Fibroblast of lung (primary cell): ENCODE data around the gene STK32B. TPM values are rescaled to one million over a fixed set of nuclear protein-coding genes. Genes with fewer than 3 reads are reported as not detected.

ENCODE experiments used
- DNase-seq, 2 donors: peaks; one replicate each; pipeline versions ENCODE4 v3.0.0 to v3.0.0-alpha.2; 2010; ENCODE audit warnings: low read depth in 2 of 2
- H2AFZ ChIP-seq: 2 replicates; pipeline ENCODE4 v1.5.1; 2012; ENCODE audit warnings: low read length, control low read depth, inconsistent platforms
- H3K27ac ChIP-seq: 2 replicates; pipeline ENCODE4 v1.5.1; 2011; ENCODE audit warnings: low read length, control low read depth; ENCODE audit not compliant: insufficient read depth
- H3K27me3 ChIP-seq: 2 replicates; pipeline ENCODE4 v1.5.1; 2011; ENCODE audit warnings: mild to moderate bottlenecking, low read length; ENCODE audit not compliant: control insufficient read depth, insufficient read depth
- H3K36me3 ChIP-seq: 2 replicates; pipeline ENCODE4 v1.5.1; 2011; ENCODE audit warnings: low read length; ENCODE audit not compliant: control insufficient read depth, insufficient read depth
- H3K4me1 ChIP-seq: 2 replicates; pipeline ENCODE4 v1.5.1; 2011; ENCODE audit warnings: low read length; ENCODE audit not compliant: control insufficient read depth, insufficient read depth; ENCODE audit errors: extremely low read depth
- H3K4me2 ChIP-seq: 2 replicates; pipeline ENCODE4 v1.5.1; 2011; ENCODE audit warnings: low read length, control low read depth; ENCODE audit not compliant: insufficient read depth; ENCODE audit errors: extremely low read depth
- H3K4me3 ChIP-seq, 4 experiments: fragments of 200-600 bp in 1 of 4; sonication (generic) in 1 of 4; replicated peaks in 1 of 4; 2 replicates each; pipeline ENCODE4 v1.5.1; 2011 to 2016; ENCODE audit warnings: low read length in 4 of 4, low read depth in 3 of 4, mild to moderate bottlenecking in 3 of 4, control low read depth in 2 of 4, inconsistent platforms in 1 of 4, mixed read lengths in 1 of 4; ENCODE audit not compliant: insufficient read depth in 1 of 4; ENCODE audit errors: control extremely low read depth in 1 of 4
- H3K79me2 ChIP-seq: 2 replicates; pipeline ENCODE4 v1.5.1; 2012; ENCODE audit warnings: mild to moderate bottlenecking, low read length, inconsistent platforms; ENCODE audit not compliant: control insufficient read depth, insufficient read depth
- H3K9ac ChIP-seq: 2 replicates; pipeline ENCODE4 v1.5.1; 2011; ENCODE audit warnings: mild to moderate bottlenecking, low read length, control low read depth; ENCODE audit not compliant: insufficient read depth
- H3K9me3 ChIP-seq: 2 replicates; pipeline ENCODE4 v1.5.1; 2012; ENCODE audit warnings: low read depth, low read length; ENCODE audit not compliant: control insufficient read depth, insufficient read depth
- H4K20me1 ChIP-seq: 2 replicates; pipeline ENCODE4 v1.5.1; 2011; ENCODE audit warnings: low read length; ENCODE audit not compliant: control insufficient read depth, insufficient read depth; ENCODE audit errors: extremely low read depth
- EZH2 ChIP-seq: IDR thresholded peaks from 2 replicates; pipeline ENCODE4 v1.5.1; 2012; ENCODE audit warnings: low read length, control low read depth, mild to moderate bottlenecking; ENCODE audit errors: missing control alignments
- polyA plus RNA-seq, 2 donors: library from polyadenylated mRNA; depleted of rRNA in 1 of 2; stranded (reverse) in 1 of 2; unstranded in 1 of 2; fragments of >200 nt; gene quantifications; 2 replicates each; pipeline ENCODE4 v1.2.1, GENCODE V29; 2011 to 2012; ENCODE audit warnings: missing spikeins in 1 of 2
- total RNA-seq: library from RNA; depleted of rRNA; stranded (reverse); fragments of >200 nt; gene quantifications from 2 replicates; pipeline ENCODE4 v1.2.1, GENCODE V29; 2014
- TF ChIP-seq, protein P1 (sequence below), 2 donors: IDR thresholded peaks in 1 of 2; conservative IDR thresholded peaks in 1 of 2; 1 replicate in 1 of 2; 2 replicates in 1 of 2; pipeline ENCODE4 v1.5.1; 2011 to 2012; ENCODE audit warnings: low read length in 2 of 2, control low read depth in 1 of 2, inconsistent platforms in 1 of 2, low read depth in 1 of 2, mild to moderate bottlenecking in 1 of 2

Gene STK32B
- total and polyA plus RNA-seq, 2 donors (not counting 1 experiment from before 2014, with no cell fraction given): 0.50 to 1.4 TPM

DNA sequence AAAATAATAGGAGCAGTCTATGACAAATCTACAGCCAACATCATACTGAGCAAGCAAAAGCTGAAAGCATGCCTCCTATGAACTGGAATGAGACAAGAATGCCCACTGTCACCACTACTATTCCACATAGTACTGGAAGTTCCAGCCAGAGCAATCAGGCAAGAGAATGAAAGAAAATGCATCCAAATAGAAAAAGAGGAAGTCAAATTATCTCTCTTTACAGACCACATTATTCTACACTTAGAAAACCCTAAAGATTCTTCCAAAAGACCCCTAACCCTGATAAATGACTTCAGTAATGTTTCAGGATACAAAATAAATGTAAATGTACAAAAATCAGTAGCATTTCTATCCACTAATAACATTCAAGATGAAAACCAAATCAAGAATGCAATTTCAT, 249.0 kb downstream of the STK32B start:
- Histone ChIP-seq H3K4me1 (no peaks in the 10 kb centered on the region), H3K9me3 (no peaks in the 10 kb centered on the region), H4K20me1 (no peaks in the 10 kb centered on the region), H3K9ac (no peak overlapping the region), H3K4me3 (no peak overlapping the region), H3K36me3 (no peaks in the 10 kb centered on the region), H2AFZ (no peak overlapping the region), H3K27me3 (no peaks in the 10 kb centered on the region), H3K79me2 (no peaks in the 10 kb centered on the region), H3K27ac (no peak overlapping the region), H3K4me2 (no peak overlapping the region)
- no peak for DNase-seq
- TF ChIP-seq, protein P1, sequence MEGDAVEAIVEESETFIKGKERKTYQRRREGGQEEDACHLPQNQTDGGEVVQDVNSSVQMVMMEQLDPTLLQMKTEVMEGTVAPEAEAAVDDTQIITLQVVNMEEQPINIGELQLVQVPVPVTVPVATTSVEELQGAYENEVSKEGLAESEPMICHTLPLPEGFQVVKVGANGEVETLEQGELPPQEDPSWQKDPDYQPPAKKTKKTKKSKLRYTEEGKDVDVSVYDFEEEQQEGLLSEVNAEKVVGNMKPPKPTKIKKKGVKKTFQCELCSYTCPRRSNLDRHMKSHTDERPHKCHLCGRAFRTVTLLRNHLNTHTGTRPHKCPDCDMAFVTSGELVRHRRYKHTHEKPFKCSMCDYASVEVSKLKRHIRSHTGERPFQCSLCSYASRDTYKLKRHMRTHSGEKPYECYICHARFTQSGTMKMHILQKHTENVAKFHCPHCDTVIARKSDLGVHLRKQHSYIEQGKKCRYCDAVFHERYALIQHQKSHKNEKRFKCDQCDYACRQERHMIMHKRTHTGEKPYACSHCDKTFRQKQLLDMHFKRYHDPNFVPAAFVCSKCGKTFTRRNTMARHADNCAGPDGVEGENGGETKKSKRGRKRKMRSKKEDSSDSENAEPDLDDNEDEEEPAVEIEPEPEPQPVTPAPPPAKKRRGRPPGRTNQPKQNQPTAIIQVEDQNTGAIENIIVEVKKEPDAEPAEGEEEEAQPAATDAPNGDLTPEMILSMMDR (conservative IDR thresholded peaks at IDR 0.05 in 1 of 2, IDR thresholded peaks at IDR 0.05 in 1 of 2; ENCODE audit: low read depth in 1 of 2, low read length in 2 of 2): no peak

DNA sequence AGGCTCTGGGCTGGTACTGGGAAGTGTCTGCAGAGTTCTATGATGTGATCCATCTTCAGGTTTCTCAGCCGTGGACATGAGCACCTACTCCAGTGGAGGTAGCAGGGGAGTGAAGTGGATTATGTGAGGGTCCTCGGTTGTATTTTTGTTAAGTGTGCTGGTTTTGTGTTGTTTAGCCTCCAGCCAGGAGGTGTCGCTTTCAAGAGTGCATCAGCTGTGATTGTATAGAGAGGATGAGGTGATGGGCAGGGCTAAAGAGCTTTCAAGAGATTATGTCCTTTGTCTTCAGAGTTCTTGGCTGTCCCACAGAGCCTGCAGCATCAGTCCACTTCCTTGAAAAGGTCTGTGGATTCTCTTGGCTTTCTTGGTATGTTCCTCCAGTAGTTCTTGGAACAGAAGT, 256.6 kb downstream of the STK32B start:
- no peaks in the 10 kb centered on the region for H3K27me3 ChIP-seq
- H3K4me2 ChIP-seq: no peak overlapping the region
- H3K4me1 ChIP-seq: no peaks in the 10 kb centered on the region
- no peaks in the 10 kb centered on the region for H3K36me3 ChIP-seq
- H3K9ac ChIP-seq: no peak overlapping the region
- no peak overlapping the region for H3K4me3 ChIP-seq
- H4K20me1 ChIP-seq: no peaks in the 10 kb centered on the region
- DNase-seq: no peak
- H3K9me3 ChIP-seq: no peaks in the 10 kb centered on the region
- no peak overlapping the region for H2AFZ ChIP-seq
- H3K27ac ChIP-seq: no peak overlapping the region
- TF ChIP-seq, protein P1 (conservative IDR thresholded peaks at IDR 0.05 in 1 of 2, IDR thresholded peaks at IDR 0.05 in 1 of 2; ENCODE audit: low read depth in 1 of 2, low read length in 2 of 2): no peak
- no peak for TF ChIP-seq EZH2
- no peaks in the 10 kb centered on the region for H3K79me2 ChIP-seq

DNA sequence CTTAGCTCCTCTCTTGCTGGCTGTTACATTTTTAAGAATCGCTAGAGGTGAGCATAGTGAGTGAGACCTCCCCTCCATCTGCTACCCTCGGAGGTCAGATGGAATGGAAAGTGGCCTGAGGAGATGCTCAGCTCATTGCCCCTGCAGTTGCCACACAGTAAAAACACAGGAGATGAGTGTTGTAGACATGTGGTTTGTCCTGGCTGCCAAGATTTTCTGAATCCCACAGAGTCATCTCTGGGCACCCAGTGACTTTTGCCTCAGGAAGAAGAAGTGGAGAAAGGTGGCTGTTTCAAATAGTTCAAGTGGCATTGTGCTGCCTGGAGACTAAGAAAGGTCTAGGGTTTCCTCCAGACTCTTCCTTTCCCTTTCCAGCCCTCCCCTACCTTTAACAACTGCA, 271.0 kb downstream of the STK32B start:
- H3K4me3 ChIP-seq: no peak overlapping the region
- no peak overlapping the region for H3K9ac ChIP-seq
- no peak for DNase-seq
- H3K79me2 ChIP-seq: no peaks in the 10 kb centered on the region
- H3K4me1 ChIP-seq: no peaks in the 10 kb centered on the region
- H3K4me2 ChIP-seq: no peak overlapping the region
- no peaks in the 10 kb centered on the region for H3K9me3 ChIP-seq
- no peak overlapping the region for H2AFZ ChIP-seq
- no peak overlapping the region for H3K27ac ChIP-seq
- no peaks in the 10 kb centered on the region for H3K27me3 ChIP-seq
- no peaks in the 10 kb centered on the region for H4K20me1 ChIP-seq
- TF ChIP-seq, protein P1 (conservative IDR thresholded peaks at IDR 0.05 in 1 of 2, IDR thresholded peaks at IDR 0.05 in 1 of 2; ENCODE audit: low read depth in 1 of 2, low read length in 2 of 2): no peak
- no peaks in the 10 kb centered on the region for H3K36me3 ChIP-seq
